Measurements from ENCODE around the gene UBE2F.
A peak's percentile ranks its signal among the peaks of the same experiment; 100 is the strongest.

The UBE2F gene, protein sequence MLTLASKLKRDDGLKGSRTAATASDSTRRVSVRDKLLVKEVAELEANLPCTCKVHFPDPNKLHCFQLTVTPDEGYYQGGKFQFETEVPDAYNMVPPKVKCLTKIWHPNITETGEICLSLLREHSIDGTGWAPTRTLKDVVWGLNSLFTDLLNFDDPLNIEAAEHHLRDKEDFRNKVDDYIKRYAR

DNA sequence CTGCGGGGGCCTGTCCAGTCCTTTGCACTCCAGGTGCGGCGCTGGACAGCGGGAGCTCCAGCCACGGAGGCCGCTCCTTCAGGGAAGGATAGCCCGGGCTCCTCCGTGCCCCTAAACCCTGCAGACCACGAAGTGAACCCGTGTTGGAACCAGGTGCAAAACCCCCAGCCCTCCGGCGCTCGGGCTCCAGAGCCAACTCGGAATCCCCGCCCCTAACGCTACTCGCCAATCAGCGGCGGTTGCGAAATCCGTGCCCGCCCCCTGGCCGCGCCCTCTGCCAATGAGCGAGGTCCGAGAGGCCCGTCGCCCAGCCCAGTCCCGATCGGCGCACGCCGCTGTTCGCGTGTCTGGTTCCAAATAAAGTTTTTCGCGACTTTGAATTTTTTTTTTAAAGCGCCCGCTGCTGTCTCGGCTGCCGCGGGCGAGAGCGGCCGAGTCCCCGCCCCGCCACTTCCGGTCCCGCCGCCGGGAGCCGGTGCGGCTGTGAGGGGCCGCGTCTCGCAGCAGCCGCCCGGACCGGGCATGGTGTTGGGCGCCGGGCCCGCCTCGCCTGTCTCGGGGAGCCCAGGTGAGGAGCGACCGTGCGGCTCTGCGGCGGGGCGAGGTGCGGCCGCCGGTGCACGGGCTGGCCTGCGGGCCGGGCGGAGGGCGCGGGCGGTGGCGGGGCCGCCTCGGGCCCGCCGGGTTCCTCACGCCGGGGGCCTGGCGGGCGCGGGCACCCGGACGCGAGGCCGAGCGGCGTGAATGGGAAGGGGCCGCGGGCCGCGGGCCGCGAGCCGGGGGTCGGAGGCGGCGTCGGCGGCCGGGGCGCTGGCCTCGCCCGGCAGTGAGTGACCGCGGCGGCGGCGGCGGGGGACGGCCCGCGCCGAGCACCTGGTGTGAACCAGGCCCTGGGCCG, at the start of gene UBE2F:
UBE2F (plus strand) TSS at position 450 of the 898 bp plus-strand sequence. CDS start 6,094 bp downstream, outside the sequence.
- DNase-seq (ENCODE audit: low spot score): peak; percentile 97

DNA sequence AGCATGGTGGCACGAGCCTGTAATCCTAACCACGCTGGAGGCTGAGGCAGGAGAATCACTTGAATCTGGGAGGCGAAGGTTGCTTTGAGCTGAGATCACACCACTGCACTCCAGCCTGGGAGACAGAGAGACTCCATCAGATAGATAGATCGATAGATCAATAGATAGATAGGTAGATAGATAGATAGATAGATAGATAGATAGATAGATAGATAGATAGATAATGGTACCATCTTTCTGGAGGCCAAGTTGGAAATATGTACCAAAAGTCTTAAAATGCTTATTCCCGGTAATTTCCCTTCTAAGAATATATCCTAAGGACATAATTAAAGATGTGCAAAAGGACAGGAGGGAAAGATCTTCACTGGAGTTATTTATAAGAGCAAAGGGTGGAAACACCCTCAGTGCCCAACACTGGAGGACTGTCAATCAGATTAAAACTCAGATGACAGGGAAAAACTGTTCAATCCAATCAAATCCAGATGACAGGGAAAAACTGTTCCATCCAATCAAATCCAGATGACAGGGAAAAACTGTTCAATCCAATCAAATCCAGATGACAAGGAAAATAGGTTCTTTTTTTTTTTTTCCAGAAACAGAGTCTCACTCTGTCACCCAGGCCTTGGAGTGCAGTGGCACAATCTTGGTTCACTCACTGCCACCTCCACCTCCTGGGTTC, 49.0 kb upstream of the UBE2F start:
- no peak for DNase-seq (ENCODE audit: low spot score)

DNA sequence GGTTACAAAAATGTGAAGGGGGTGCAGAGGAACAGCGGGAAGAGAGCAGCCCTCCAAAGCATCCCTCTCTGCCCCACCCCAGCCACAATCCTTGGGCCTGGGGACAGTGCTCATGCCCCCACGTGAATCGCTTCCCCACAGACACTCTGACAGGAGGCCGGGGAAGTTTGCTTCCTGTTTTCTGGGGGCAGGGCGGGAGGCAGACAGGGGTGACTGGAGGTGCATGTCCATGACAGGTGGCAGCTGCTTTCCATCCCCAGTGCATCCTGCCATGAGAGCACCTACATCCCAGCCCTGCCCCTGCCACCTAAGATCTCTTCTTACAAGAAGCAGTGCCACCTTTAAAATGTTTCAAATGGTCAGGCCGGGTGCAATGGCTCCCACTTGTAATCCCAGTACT, 47.2 kb upstream of the UBE2F start:
- no peak for DNase-seq (ENCODE audit: low spot score)

DNA sequence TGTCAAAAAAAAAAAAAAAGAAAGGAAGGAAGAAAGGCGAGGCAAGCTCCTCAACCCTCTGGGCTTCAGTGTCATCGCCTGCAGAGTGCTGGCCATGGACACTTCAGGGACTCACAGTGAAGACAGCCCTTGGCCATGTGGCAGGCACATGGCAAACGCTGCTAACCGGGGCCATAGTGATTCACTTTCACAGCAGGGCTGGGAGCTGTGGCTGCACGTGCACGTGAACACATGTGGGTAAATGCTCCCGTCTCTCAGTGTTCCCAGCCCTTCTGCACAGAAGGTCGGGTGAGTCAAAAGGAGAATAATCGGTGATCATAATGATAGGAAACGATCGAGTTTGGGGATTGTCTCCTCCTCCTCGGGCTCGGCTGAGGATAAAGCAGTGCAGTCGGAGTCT, 46.1 kb upstream of the UBE2F start:
- DNase-seq (ENCODE audit: low spot score): no peak

DNA sequence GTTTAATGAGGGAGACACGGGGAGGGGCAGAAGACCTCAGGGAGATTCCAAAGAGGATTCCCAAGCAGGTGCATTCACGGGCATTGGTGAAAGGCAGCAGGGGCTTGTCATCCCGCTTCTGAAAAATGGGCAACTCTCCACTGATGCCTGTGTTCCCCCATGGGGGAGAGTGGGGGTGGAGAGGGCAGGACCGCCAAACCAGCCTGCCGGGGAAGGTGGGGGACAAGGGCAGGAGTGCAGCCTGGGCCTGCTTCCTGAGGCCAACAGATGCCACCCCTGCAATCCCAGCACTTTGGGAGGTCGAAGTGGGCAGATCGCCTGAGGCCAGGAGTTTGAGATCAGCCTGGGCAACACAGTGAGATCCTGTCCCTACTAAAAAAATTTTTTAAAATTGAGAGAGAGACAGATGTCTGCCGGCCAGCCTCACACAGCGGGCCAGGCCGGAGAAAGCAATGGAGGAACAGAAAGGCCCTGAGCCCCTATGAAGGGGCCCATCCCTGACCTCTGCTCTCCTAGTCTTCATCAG, 44.8 kb upstream of the UBE2F start:
- DNase-seq (ENCODE audit: low spot score): no peak

DNA sequence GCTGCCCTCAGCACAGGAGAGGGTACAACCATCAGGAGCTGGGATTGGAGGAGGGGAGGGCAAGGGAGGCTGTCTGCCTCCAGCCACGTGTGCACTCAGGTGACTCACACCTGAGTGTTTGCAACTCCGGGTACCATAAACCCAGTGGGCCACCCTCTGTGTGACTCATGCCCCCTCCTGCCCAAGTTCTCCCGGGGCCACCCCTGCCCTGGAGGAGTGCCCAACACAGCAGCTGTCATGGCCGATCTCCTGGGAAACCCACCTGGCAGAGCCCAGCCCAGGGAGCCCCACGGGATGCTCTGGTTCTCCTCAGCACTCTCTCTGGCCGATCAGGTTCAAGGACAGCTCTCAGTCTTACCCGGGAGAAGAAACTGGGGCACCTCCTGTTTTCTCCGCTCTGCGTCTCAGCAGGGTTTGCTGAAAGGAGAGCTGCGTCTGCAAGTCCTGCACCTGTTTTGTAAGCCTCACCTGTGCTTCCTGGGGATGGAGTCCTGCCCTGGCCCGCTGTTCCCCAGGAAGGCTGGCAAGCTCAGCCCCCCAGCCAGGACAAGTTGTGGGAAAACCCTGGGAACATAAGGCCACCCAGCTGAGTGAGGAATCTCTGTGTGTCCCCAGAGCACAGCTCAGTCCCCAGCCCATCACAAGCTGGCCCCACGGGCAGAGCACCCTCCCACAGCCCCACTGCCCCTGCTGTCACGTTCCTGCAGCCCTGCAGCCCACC, 44.0 kb upstream of the UBE2F start:
- DNase-seq (ENCODE audit: low spot score): no peak

DNA sequence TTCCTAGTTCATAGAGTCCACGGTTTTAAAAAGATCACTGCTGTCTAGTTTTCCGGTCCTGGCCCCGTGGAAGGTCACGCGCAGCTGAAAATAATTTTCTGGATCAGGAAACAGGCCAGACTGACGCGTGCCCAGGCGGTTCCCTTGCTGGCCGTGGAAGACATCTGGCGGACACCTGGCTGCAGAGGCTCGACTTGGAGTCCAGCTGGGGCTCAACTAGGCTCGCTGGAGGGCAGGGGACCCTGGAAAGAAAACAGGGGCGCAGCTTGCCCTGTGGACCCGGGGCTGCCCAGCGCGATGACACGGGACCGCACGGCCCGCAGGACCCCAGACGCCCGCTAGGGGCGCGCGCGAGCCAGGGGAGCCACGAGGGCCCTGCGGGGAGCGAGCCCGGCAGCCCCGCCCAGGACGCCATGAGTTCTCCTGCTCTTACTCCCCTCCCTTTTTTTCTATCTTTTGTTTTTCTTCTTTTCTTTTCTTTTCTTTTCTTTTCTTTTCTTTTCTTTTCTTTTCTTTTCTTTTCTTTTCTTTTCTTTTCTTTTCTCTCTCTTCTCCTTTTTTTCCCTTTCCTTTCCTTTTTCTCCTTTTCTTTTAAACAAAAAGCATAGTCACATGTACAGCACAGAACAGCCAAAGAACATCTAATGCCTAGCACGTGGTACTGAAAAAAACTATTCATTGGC, 43.2 kb upstream of the UBE2F start:
- no peak for DNase-seq (ENCODE audit: low spot score)

DNA sequence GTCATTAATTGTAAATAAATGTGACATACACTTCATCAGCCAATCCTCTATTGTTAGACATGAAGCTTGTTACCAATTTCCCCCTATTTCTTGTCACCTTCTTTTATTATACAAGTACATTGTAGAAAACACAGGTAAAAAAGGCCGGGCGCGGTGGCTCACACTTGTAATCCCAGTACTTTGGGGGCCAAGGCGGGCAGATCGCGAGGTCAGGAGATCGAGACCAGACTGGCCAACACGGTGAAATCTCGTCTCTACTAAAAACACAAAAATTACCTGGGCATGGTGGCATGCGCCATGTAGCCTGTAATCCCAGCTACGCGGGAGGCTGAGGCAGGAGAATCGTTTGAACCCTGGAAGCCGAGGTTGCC, 42.7 kb upstream of the UBE2F start:
- DNase-seq (ENCODE audit: low spot score): no peak

DNA sequence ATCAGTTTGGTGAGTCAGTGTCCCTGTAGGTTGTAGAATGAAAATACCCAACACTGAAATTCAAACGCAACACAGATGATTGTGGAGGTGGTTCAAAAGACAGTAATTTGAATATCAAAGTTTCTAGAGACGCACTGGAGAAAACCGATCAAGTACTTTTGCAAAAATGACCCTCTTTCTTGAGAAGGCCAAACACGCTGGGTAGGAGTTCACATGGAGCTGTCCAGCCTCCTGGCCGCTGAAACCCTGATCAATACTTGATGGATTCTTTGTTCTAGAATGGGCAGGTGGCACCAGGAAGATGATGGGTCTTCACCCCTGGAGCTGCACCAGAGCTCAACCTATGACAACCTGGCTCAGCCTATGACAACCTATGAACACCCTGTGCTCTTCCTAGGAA, 39.7 kb upstream of the UBE2F start:
- peak; percentile 38 for DNase-seq (ENCODE audit: low spot score)

DNA sequence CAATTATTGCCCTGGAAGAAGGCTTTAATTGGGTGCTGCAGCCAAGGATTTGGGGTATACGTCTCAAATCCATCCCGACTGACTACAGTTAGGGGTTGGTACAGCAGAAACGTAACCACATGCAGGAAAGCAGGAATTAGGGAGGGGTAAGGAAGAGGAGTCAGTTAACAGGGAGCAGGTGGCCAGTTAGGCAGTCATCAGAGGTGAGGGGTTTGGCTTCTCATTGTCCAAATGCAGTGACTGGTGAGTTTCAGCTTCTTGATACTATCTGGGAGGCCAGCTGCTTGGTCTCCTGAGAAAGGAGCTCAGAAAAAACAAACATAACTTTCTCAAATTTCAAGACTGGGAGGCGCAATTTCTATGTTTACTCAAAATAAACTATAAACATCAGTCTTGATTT, 38.8 kb upstream of the UBE2F start:
- no peak for DNase-seq (ENCODE audit: low spot score)

DNA sequence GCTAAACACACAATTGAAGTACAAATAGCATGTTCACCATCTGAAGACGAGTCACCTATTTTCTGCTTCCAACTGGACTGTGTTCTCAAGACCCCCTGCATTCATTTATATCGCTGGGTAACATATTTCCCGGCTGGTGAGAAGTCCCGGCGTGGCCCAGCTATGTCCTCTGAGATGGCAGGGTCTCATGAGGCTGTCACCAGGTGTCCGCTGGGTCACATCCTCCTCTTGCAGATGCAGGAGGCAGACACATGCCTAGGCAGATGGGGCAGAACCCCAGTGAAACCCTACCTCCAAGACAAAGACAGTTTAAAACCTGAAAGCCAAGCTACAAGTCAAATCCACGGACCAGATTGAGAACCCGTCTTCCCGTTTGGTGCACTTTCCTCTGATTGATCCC, 36.8 kb upstream of the UBE2F start:
- DNase-seq (ENCODE audit: low spot score): no peak

DNA sequence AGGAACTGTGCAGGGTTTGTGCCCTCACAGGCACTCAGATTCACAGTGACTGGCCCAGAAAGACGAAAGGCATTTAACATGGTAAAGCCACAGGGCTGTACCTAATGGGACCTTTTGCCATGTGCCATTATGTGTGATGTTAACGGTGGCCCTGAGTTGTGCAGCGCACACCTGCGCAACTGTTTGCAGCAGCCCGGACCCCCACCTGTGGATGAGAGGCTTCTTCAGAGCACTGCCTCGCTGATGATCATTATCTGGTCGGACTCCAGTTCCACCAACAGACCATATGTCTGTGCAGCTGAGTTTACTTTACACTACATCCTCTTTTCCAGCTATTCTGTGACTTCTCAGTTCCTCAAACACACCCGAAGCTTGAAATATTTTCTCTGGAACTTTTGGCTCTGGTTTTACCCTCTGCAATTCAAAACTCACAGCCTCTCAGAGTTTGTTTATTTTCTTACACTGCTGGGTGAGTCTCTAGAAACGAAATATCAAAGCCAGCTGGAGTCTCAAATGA, 35.6 kb upstream of the UBE2F start:
- peak; percentile 71 for DNase-seq (ENCODE audit: low spot score)

DNA sequence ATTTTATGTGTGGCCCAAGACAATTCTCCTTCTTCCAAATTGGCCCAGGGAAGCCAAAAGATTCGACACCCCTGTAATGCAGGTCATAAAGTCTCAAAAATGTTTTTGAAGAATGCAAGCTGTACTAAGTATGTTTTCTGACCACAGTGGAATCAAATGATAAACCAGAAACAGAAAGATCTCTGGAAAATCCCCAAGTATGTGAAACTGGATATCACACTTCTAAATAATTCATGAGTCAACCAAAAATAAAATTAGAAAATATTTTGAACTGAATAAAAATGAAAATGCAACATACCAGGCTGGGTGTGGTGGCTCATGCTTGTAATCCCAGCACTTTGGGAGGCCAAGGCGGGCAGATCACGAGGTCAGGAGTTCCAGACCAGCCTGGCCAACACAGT, 34.1 kb upstream of the UBE2F start:
- DNase-seq (ENCODE audit: low spot score): no peak

DNA sequence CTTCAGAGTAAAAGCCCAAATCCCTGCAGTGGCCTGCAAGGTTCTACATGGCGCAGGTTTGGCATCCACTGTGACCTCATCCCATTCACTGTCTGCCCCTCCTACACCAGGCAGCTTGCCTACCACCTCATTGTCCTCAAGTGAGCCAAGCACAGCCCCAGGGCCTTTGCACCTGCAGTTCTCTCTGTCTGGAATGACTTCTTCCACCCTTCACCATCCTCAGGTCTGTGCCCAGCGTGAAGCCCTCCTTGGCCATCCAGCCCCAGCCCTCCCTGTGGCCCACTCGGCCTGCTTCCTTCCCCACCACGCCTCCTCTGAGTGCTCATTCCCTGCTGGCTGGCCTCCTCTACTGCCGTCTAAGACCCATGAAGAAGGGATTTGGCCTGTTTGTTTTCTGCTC, 32.6 kb upstream of the UBE2F start:
- DNase-seq (ENCODE audit: low spot score): no peak

DNA sequence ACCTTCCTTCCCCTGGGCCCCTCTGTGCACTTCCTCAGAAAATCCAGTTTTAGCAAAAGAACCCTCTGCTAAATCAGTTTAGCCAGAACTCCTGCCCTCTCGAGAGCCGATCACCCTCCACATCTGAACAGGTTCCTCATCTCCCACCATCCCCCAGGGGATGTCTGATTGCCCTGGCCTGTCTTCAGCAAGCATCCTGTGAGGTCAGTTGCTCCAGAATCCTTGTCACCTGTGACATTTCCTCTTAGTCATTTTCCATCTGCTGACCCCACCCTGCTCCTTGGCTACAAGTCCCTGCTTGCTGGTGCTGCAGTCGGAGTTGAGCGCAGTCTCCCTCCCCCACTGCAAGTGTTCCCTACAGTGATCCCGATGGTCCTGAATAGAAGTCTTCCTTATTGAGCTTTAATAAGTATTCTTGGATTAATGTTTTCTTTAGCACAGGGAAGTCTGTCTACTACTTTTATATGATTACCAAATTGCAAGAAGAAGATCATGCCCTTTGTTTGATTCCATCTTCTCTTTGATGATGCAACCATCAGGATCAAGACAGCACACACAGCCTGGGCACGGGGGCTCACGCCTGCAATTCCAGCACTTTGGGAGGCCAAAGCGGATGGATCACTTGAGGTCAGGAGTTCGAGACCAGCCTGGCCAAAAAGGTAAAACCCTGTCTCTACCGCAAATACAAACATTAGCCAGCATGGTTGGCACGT, 30.9 kb upstream of the UBE2F start:
- DNase-seq (ENCODE audit: low spot score): no peak

DNA sequence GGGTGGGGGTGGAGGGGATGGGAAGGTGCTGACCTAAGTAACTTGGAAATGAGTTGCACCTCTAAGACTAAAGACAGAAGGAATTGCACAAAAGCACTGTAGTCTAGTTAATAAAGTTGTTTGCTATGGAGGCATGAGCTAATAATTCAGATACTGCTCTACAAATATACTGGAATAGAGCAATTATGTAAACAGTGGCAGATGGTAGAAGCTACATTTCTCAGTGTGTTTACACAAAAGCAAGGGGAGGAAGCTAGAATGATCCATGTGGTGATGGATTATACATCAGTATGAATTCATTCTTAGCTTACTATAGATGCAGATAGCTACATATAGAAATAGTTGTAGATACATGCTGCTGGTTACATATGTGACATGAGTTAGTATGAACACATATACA, 27.6 kb upstream of the UBE2F start:
- DNase-seq (ENCODE audit: low spot score): no peak

DNA sequence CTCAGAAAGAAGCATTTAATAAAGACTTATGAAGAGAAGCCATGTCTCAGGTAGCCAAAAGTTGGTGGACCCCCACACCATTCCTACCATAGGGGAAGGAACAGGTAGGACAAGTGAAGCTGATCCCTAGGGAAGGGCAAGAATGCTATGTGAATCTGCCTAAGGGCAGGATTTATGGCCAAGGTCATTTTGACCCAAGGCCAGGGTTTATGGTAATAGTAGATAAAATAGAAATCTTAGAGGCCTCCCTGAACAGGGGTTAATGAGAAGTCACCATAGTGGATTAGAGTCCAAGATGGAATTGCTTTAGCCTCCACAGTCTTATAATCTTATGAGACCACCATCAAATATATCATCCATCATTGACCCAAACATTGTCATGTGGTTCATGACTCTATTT, 26.0 kb upstream of the UBE2F start:
- DNase-seq (ENCODE audit: low spot score): no peak

DNA sequence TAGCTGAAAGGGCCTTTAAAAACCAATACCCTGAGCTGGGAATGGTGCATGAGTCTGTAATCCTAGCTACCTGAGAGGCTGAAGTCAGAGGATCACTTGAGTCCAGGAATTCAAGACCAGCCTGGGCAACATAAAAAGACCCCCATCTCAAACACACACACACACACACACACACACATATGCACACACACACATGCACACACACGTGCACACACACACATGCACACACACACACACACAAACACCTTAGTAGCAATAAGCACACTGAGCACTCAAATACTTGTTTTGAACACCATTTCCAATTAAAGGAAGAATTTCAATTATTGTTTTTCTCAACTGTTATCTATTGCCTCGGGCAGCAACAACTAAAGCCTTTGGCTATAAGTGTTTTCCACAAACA, 25.6 kb upstream of the UBE2F start:
- no peak for DNase-seq (ENCODE audit: low spot score)

DNA sequence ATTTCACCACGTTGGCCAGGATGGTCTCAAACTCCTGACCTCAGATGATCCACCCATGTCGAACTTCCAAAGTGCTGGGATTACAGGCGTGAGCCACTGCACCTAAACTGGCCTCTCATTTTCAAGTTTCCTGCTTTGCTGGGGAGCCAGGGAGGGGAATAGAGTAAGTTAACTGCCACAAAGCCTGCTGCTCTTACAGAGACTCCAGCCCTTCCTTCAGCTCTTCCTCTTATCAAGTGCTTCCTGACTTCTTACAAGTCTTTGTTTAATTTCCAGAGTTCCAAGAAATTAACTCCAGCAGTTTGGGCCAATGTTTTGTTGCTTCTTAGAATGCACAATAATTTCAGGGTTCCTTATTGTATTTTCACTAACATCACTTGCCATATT, 24.3 kb upstream of the UBE2F start:
- DNase-seq (ENCODE audit: low spot score): no peak

DNA sequence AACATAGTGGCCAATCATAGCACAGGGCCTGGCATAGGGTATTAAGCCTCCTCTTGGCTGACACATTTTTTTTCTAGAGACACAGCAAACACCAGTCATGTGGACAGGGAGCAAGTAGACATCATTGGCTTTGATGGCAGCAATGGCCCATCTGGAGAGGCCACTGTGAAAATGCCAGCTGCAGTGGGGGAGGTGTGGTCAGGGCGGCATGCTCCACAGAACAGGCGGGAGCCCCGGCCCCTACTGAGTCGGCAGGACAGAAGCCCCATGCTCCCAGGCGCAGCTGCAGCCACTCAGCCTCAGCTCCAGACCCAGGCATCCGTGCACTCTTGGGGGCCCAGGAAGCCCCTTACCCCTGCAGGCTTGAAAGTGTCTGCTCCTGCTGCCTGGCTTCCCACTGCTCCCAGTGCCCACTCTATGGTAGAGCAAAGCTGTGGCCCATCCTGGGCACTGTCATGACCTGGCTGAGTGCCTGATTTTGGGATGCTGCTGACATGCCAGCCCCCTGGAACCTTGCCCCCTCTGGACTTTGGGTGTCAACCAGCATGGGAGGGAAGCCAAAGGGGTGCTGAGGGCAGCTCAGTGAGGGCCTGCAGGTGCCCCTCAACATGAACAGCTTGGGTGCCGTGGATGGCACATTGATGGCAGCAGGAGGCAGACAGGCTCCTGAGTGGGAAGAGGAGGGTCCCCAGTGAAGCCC, 23.3 kb upstream of the UBE2F start:
- peak; percentile 71 for DNase-seq (ENCODE audit: low spot score)

Measured in Ammon's horn (tissue), 1 donor.